GM20000 (cell line): ENCODE measurements around the gene FECH.

Experiments
- DNase-seq: peaks from one replicate; pipeline ENCODE4 v3.0.0; 2012; ENCODE audit warnings: low spot score
- TF ChIP-seq, protein P1 (sequence below): IDR thresholded peaks from 2 replicates; pipeline ENCODE4 v1.5.1; 2012; ENCODE audit warnings: mild to moderate bottlenecking, control low read depth; ENCODE audit errors: extremely low read depth, missing control alignments

The FECH gene

DNA sequence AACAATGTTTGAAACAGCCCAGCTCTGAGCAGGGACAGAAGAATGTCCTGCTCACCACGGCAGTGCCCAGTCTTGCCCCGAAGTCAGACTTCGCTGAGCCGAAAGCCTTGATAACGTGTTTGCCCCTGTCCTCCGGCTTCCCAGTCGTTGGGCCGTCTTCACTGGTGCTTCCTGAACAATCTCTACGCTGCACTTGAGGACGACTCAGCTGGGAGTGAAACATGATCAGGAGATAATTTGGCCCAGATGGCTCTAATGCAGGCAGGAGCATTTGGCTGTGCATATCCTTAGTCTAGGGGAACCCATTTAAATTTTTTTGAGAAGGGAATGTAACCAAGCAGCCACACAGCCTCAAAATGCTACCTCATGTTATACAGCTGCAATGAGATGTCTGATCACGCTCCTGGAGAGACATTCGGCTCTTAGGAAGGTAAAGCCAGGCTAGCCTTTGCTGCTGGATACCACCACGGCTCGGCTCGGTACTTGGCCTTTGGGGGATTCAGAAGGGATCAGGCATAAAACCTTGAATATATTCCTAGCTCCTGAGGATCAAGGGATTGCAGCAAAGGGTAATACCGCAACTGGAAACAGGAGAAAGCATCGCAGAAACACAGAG lies 43.6 kb downstream of the FECH start:
- TF ChIP-seq, protein P1, sequence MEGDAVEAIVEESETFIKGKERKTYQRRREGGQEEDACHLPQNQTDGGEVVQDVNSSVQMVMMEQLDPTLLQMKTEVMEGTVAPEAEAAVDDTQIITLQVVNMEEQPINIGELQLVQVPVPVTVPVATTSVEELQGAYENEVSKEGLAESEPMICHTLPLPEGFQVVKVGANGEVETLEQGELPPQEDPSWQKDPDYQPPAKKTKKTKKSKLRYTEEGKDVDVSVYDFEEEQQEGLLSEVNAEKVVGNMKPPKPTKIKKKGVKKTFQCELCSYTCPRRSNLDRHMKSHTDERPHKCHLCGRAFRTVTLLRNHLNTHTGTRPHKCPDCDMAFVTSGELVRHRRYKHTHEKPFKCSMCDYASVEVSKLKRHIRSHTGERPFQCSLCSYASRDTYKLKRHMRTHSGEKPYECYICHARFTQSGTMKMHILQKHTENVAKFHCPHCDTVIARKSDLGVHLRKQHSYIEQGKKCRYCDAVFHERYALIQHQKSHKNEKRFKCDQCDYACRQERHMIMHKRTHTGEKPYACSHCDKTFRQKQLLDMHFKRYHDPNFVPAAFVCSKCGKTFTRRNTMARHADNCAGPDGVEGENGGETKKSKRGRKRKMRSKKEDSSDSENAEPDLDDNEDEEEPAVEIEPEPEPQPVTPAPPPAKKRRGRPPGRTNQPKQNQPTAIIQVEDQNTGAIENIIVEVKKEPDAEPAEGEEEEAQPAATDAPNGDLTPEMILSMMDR: no peak
- no peak for DNase-seq

DNA sequence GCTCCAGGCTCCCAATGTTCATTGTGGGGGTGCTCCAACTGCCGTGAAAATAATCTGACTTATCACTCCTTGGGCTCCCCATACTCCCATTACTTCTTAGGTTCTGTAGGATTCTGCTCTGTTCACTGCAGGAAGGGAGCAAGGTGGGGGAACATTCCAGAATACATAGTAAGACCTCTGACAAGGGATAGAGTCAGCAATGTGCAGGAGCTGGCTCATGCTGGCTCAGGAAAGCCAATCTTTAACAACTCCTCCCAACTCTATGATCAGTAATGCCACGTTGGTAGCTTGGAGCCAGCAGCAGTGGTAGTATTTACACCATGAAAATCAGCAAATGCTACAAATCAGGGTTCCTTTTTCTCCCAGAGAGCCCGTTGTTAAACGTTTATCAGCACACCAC lies 44.4 kb downstream of the FECH start:
- TF ChIP-seq, protein P1: no peak
- no peak for DNase-seq

DNA sequence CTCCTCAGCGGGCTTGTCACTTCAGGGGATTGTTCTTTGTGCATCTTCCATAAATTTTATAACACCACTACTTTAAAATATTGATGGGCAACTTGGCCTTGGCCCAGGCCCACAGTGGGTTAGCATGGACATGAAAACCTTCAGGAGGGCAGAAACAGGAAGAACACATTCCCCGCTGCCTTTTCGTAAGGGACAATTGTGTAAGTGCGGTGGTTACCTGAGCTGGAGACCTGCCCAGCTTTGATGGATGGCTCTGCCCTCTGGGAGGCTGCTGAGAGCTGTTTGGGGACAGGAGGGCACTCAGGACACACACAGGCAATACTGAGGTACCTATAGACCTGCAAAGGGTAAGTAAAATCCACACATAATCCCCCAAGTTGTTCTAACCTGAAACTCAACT lies 46.8 kb downstream of the FECH start:
- TF ChIP-seq, protein P1: no peak
- no peak for DNase-seq

DNA sequence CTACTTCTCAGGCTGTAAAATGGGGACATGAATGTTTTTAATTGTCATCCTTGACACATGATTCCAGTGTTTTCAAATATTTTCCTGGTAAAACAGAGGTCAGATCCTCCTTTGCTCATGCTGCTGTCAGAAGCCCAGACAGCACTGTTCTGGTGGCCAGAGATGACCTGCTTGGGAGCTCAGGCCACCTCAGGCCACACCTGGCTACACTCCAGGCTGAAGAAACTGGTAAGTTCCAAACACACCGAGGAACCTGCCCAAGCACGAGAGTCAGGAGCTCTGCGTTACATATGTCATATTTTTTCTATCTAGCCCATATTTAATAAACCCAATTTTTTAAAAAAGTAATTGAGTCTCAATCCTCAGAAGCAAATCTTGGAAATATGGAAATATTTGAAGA lies 47.9 kb downstream of the FECH start:
- TF ChIP-seq, protein P1: no peak
- DNase-seq: no peak

DNA sequence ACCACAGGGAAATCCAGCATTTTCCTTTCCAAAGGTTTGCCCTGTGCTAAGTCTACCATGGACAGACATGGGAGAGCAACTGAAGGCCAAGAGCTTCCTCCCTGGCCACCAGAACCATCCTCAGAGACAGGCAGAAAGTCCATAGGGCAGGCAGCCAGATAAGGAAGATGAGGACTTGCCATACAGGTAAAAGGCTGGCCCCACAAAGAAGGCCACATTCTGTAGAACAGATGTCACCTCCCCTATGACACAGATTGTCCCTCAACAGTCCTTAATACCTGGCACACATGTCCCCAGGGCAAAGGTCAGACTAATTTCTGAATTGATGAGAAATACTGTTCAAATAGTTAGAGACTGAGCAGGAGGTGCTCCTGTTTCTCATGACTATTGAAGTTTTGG lies 52.0 kb downstream of the FECH start:
- DNase-seq: no peak
- TF ChIP-seq, protein P1: no peak

DNA sequence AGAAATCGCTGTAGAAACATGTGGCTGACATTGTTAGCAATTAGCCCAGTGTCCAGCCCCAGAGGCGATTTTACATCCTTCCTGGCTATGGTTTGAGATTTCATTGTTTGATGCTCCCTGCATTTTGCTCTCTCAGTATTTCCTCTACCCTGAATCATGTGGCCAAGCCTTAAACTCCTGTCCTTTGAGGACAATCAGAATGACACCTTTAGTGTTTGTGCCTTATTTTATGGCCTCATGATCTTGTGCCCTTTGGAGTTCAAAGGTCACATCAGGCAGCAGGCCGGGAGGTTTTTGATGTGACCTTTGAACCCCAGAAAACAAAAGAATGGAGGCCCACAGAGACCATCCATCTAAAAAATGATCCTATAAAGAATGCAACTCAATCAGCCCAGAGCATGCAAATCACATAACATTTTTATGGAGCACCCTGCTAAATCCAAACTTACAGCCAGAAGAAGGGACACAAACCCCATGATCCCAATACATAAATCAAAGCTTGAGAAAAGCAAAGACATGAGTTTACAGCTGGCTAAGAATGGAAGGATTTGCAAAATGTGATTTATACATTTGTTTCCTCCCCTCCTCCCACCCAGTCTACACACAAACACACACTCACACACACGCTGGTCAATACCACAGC lies 52.5 kb downstream of the FECH start:
- TF ChIP-seq, protein P1: no peak
- DNase-seq: no peak

DNA sequence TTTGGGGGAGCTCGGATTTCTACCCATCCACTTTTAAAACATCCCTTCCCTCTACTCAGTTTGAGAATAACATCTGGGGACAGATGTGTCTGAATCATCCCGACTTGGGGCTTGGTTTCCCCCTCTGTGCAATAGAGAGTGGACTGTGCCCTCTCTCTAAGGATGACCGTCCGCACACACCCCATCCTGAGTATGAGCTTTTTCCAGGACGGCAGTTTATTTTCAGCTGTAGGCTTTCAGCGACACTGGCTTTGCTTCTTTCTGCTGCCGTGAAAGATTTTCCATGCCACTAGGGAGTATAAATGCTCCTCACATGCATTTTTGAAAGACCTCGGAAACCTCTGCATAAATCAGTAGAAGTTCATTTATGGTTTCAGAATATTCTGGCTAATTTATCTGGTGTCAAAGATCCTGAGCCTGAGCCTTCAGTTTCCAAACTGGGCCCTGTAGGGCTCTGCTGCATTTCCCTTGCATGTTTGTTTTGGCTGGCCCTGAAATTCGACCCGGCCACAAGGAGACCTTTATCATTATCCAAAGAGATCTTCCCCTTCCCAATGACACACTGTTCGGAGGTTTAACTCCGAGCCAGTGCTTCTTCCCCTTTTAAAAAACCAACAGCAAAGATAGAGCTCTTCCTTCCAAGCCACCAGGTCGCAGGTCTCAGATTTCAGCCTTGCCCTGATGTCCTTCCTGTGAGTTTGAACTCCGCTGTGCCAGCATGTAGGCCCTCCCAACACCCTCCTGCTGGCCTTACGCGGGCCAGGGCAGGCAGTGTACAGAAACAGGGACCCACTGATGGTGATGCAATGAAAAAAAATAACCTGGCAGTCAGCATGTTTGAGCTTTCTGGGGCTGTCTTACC lies 53.3 kb downstream of the FECH start:
- DNase-seq: no peak
- TF ChIP-seq, protein P1: no peak
